Measurements from ENCODE around the gene NDUFV2. TPM values are rescaled to one million over a fixed set of nuclear protein-coding genes. Genes with fewer than 3 reads are reported as not detected.

NDUFV2 gene
- total and polyA plus RNA-seq, 2 donors (not counting 3 experiments of a cell fraction or from before 2014, with no cell fraction given) = 65.7 to 152 TPM

DNA sequence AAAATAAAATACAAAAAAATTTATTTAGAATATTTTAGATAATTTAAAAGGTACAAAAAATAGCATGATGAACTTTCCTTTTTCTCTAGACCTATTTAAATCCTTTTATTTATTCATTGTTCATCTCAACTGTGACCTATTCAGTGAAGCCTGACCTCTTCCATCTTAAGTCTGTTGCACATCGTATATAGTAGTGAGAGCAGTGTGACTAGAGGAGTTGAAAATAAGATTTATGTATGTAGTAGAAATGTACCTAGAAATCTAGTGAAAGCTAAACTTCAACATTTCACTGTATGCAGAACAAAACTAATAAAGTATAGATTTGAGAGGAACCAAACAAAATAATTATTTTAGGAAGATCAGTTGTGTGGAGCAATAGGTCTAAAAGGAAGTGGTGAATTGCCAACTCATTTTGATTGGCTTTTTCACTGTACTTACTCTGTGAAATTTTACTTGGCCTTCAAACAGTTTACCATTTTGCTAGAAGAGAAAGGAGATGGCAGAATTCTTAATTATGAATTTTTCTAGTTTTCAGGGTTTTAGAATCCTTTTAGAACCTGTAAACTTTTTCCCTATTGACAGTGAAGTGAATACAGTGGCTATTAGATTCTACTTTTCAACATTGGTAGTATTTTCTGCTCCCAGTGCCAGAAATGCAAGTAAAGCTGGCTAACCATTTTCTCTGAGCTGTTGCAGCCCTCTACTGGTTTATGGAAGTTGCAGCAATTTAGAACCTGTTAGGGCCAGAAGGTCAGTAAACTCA lies 45.1 kb downstream of the NDUFV2 start:
- Histone ChIP-seq H3K4me1 (ENCODE audit: control insufficient read depth, extremely low read depth, insufficient read depth, low read length) (peaks cover 12% of the 10 kb centered on the region), H3K36me3 (ENCODE audit: control insufficient read depth in 2 of 2, extremely low read depth in 1 of 2, insufficient read depth in 2 of 2, low read length in 2 of 2) (no peaks in the 10 kb centered on the region), H3K9me3 (replicated peaks; ENCODE audit: control insufficient read depth, insufficient read depth, low read length) (no peaks in the 10 kb centered on the region), H3K27ac (ENCODE audit: insufficient read depth, low read depth, low read length) (no peak overlapping the region), H3K4me2 (ENCODE audit: insufficient read depth, low read length) (peak overlapping the region; percentile 49), H3K9ac (replicated peaks; ENCODE audit: extremely low read depth, insufficient read depth, low read length) (no peak overlapping the region), H3K9me1 (replicated peaks; ENCODE audit: control insufficient read depth, extremely low read depth, insufficient read depth, low read length) (no peaks in the 10 kb centered on the region), H3K79me2 (ENCODE audit: control insufficient read depth, insufficient read depth, low read length) (peaks cover 80% of the 10 kb centered on the region), H4K20me1 (replicated peaks; ENCODE audit: control insufficient read depth, extremely low read depth, insufficient read depth, low read length) (no peaks in the 10 kb centered on the region), H3K27me3 (ENCODE audit: control insufficient read depth in 2 of 2, insufficient read depth in 2 of 2, low read length in 2 of 2) (no peaks in the 10 kb centered on the region), H2AFZ (ENCODE audit: low read depth, low read length) (no peak overlapping the region), H3K4me3 (replicated peaks in 1 of 3; ENCODE audit: insufficient read depth in 1 of 3, low read depth in 1 of 3, low read length in 3 of 3) (no peak overlapping the region)
- TF ChIP-seq, protein P1, sequence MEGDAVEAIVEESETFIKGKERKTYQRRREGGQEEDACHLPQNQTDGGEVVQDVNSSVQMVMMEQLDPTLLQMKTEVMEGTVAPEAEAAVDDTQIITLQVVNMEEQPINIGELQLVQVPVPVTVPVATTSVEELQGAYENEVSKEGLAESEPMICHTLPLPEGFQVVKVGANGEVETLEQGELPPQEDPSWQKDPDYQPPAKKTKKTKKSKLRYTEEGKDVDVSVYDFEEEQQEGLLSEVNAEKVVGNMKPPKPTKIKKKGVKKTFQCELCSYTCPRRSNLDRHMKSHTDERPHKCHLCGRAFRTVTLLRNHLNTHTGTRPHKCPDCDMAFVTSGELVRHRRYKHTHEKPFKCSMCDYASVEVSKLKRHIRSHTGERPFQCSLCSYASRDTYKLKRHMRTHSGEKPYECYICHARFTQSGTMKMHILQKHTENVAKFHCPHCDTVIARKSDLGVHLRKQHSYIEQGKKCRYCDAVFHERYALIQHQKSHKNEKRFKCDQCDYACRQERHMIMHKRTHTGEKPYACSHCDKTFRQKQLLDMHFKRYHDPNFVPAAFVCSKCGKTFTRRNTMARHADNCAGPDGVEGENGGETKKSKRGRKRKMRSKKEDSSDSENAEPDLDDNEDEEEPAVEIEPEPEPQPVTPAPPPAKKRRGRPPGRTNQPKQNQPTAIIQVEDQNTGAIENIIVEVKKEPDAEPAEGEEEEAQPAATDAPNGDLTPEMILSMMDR (IDR thresholded peaks at IDR 0.05; ENCODE audit: extremely low read depth in 1 of 2, insufficient read depth in 1 of 2, low read depth in 1 of 2, low read length in 2 of 2) = peak; percentile 52 to 63
- TF ChIP-seq JUN (IDR thresholded peaks at IDR 0.05; ENCODE audit: borderline replicate concordance, insufficient read depth, insufficient read length, low read depth) = no peak
- BruUV-seq (replicated peaks) = no TSS peak
- intact Hi-C loops (cut with micrococcal nuclease) = loop anchor here (1.0 to 5.0 kb wide), 3 partner anchors 74 to 495 kb away; no protein-coding TSS in a partner anchor
- dilution Hi-C loops (cut with MboI; ENCODE audit: extremely low pct_ligation_motif_present, low sequenced_read_pairs) = no loop called here
- FAIRE-seq (peak; percentile 81), DNase-seq (ENCODE audit: low read depth, low spot score) (peak; percentile 79)
- CTCF ChIA-PET = interaction anchor here (0.6 to 2.0 kb wide), 22 partner anchors 9 to 538 kb away, joined by 3 to 27 read pairs (median 4); partner anchors contain the start of genes RAB12 and TWSG1
- POLR2A ChIA-PET = interaction anchor here (1.4 kb wide), 1 partner anchor 187 kb away, joined by 3 read pairs; the partner anchor contains the start of gene TWSG1

DNA sequence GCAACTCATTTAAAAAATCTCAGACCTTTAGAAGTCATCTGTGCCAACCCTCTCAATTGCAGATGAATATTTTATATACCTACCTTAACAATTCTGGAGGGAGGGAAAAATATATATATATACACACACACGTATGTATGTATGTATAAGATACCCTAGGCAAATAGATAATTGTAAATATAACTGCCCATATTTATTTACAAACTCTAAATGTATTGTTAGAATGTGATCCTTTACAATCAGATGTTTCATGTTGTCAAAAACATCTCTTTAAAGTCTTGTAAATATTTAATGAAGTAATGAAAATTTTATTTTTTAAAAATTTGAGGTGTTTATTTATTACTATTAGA lies 45.7 kb downstream of the NDUFV2 start:
- Histone ChIP-seq H3K9ac (replicated peaks; ENCODE audit: extremely low read depth, insufficient read depth, low read length) (no peak overlapping the region), H2AFZ (ENCODE audit: low read depth, low read length) (no peak overlapping the region), H3K4me3 (replicated peaks in 1 of 3; ENCODE audit: insufficient read depth in 1 of 3, low read depth in 1 of 3, low read length in 3 of 3) (no peak overlapping the region), H3K27me3 (ENCODE audit: control insufficient read depth in 2 of 2, insufficient read depth in 2 of 2, low read length in 2 of 2) (no peaks in the 10 kb centered on the region), H3K4me1 (ENCODE audit: control insufficient read depth, extremely low read depth, insufficient read depth, low read length) (peaks cover 14% of the 10 kb centered on the region), H3K4me2 (ENCODE audit: insufficient read depth, low read length) (no peak overlapping the region), H3K9me1 (replicated peaks; ENCODE audit: control insufficient read depth, extremely low read depth, insufficient read depth, low read length) (no peaks in the 10 kb centered on the region), H3K27ac (ENCODE audit: insufficient read depth, low read depth, low read length) (no peak overlapping the region), H4K20me1 (replicated peaks; ENCODE audit: control insufficient read depth, extremely low read depth, insufficient read depth, low read length) (no peaks in the 10 kb centered on the region), H3K79me2 (ENCODE audit: control insufficient read depth, insufficient read depth, low read length) (peaks cover 82% of the 10 kb centered on the region), H3K36me3 (ENCODE audit: control insufficient read depth in 2 of 2, extremely low read depth in 1 of 2, insufficient read depth in 2 of 2, low read length in 2 of 2) (no peaks in the 10 kb centered on the region), H3K9me3 (replicated peaks; ENCODE audit: control insufficient read depth, insufficient read depth, low read length) (no peaks in the 10 kb centered on the region)
- DNase-seq (ENCODE audit: low read depth, low spot score) = no peak
- no peak for TF ChIP-seq MAX (IDR thresholded peaks at IDR 0.05; ENCODE audit: insufficient read depth, insufficient read length)
- TF ChIP-seq EZH2 (IDR thresholded peaks at IDR 0.05; ENCODE audit: borderline replicate concordance, low read depth, low read length, severe bottlenecking) = no peak
- TF ChIP-seq POLR2AphosphoS5 (IDR thresholded peaks at IDR 0.05; ENCODE audit: insufficient read depth, low read depth, low read length) = no peak
- TF ChIP-seq POLR2A (IDR thresholded peaks at IDR 0.05; ENCODE audit: low read depth, low read length) = no peak
- TF ChIP-seq JUN (IDR thresholded peaks at IDR 0.05; ENCODE audit: borderline replicate concordance, insufficient read depth, insufficient read length, low read depth) = no peak
- TF ChIP-seq, protein P1 (IDR thresholded peaks at IDR 0.05; ENCODE audit: extremely low read depth in 1 of 2, insufficient read depth in 1 of 2, low read depth in 1 of 2, low read length in 2 of 2) = no peak
- no peak for TF ChIP-seq GATA2 (IDR thresholded peaks at IDR 0.05; ENCODE audit: insufficient read depth, insufficient read length, low read depth, low read length)
- no peak for TF ChIP-seq FOS (IDR thresholded peaks at IDR 0.05; ENCODE audit: borderline replicate concordance, insufficient read depth, low read length)
- TF ChIP-seq MYC (IDR thresholded peaks at IDR 0.05; ENCODE audit: low read depth, low read length) = no peak
- CTCF ChIA-PET = interaction anchor here (0.6 to 2.0 kb wide), 22 partner anchors 10 to 539 kb away, joined by 3 to 27 read pairs (median 4); partner anchors contain the start of genes RAB12 and TWSG1
- POLR2A ChIA-PET = interaction anchor here (1.4 kb wide), 1 partner anchor 186 kb away, joined by 3 read pairs; the partner anchor contains the start of gene TWSG1
- no TSS peak for BruUV-seq (replicated peaks)
- no peak for FAIRE-seq
- dilution Hi-C loops (cut with MboI; ENCODE audit: extremely low pct_ligation_motif_present, low sequenced_read_pairs) (no loop called here), intact Hi-C loops (cut with micrococcal nuclease) (loop anchor here (1.0 to 5.0 kb wide), 2 partner anchors 75 to 496 kb away; no protein-coding TSS in a partner anchor)

Measured in endothelial cell of umbilical vein (primary cell).